Gastroesophageal sphincter (tissue), 3 donors: Measurements from ENCODE around the gene ROR2.

Source experiments
- CTCF ChIP-seq, 4 experiments: fragments of 200-600 bp in 2 of 4; fragments of 450-650 bp in 2 of 4; sonication (generic) in 1 of 4; IDR thresholded peaks; one replicate each; pipeline ENCODE4 v1.5.1; 2017 to 2019; ENCODE audit warnings: antibody characterized with exemption in 4 of 4, mild to moderate bottlenecking in 2 of 4, moderate library complexity in 2 of 4
- POLR2A ChIP-seq, 2 donors: fragments of 450-650 bp; IDR thresholded peaks; one replicate each; pipeline ENCODE4 v1.6.1; 2017; ENCODE audit warnings: antibody characterized with exemption in 2 of 2, mild to moderate bottlenecking in 2 of 2, moderate library complexity in 1 of 2

- no peak for TF ChIP-seq POLR2A (IDR thresholded peaks at IDR 0.05)
- no peak for TF ChIP-seq CTCF (IDR thresholded peaks at IDR 0.05)
Measured at GRCh38 chr9:91924090-91924489, 25.9 kb downstream of the ROR2 start.
